Caco-2 (cell line): Measurements from ENCODE around the gene AP2M1. TPM values are rescaled to one million over a fixed set of nuclear protein-coding genes. Genes with fewer than 3 reads are reported as not detected.

Source experiments
- BruUV-seq: library from RNA; stranded (reverse); fragments of 400-500 nt; replicated peaks from 2 replicates; lab custom pipeline; 2021; lab: Mats Ljungman, UMichigan
- CTCF ChIA-PET: fragments of 300-600 bp; sonication (Branson Sonifier 250); formaldehyde crosslinking; loops from one replicate; lab custom pipeline; 2022; ENCODE audit warnings: antibody characterized with exemption; lab: Charles Lee
- POLR2A ChIA-PET: fragments of 300-600 bp; sonication (Branson Sonifier 250); formaldehyde crosslinking; loops from one replicate; lab custom pipeline; 2022; ENCODE audit warnings: antibody characterized with exemption; lab: Charles Lee
- DNase-seq, 2 experiments: peaks; one replicate each; pipeline versions ENCODE4 v3.0.0 to v3.0.0-alpha.2; 2020 to 2022
- H3K27me3 ChIP-seq: replicated peaks from 2 replicates; pipeline ENCODE4 v1.6.0; 2011; ENCODE audit warnings: low read length; ENCODE audit not compliant: control insufficient read depth, insufficient read depth
- H3K36me3 ChIP-seq: 2 replicates; pipeline ENCODE4 v1.5.1; 2011; ENCODE audit warnings: low read length; ENCODE audit not compliant: control insufficient read depth, insufficient read depth
- H3K4me1 ChIP-seq: fragments of 250-450 bp; sonication (Bioruptor Pico); 2 replicates; pipeline ENCODE4 v1.5.1; 2020; ENCODE audit warnings: mild to moderate bottlenecking
- H3K4me3 ChIP-seq: 2 replicates; pipeline ENCODE4 v1.5.1; 2011; ENCODE audit warnings: low read depth, mild to moderate bottlenecking, control low read depth, low read length
- H3K9me3 ChIP-seq: fragments of 250-450 bp; sonication (Bioruptor Pico); 2 replicates; pipeline ENCODE4 v1.5.1; 2020; ENCODE audit warnings: mild to moderate bottlenecking, moderate library complexity
- H3K27ac Mint-ChIP-seq: one replicate; pipeline ENCODE4 v1.8.0; 2022; ENCODE audit warnings: mixed read lengths; ENCODE audit not compliant: unreplicated experiment
- H3K27me3 Mint-ChIP-seq: one replicate; pipeline ENCODE4 v1.8.0; 2022; ENCODE audit warnings: mixed read lengths; ENCODE audit not compliant: insufficient read depth, unreplicated experiment
- H3K36me3 Mint-ChIP-seq: one replicate; pipeline ENCODE4 v1.8.0; 2022; ENCODE audit warnings: mild to moderate bottlenecking, mixed read lengths; ENCODE audit not compliant: insufficient read depth, unreplicated experiment
- H3K4me1 Mint-ChIP-seq: one replicate; pipeline ENCODE4 v1.8.0; 2022; ENCODE audit warnings: low read depth, mixed read lengths; ENCODE audit not compliant: unreplicated experiment
- H3K4me3 Mint-ChIP-seq: one replicate; pipeline ENCODE4 v1.8.0; 2022; ENCODE audit warnings: mild to moderate bottlenecking, moderate library complexity, mixed read lengths; ENCODE audit not compliant: unreplicated experiment
- H3K9me3 Mint-ChIP-seq: one replicate; pipeline ENCODE4 v1.8.0; 2022; ENCODE audit warnings: mixed read lengths; ENCODE audit not compliant: unreplicated experiment
- CTCF ChIP-seq, 2 experiments: fragments of 200-600 bp in 1 of 2; IDR thresholded peaks; 1 replicate in 1 of 2; 2 replicates in 1 of 2; pipeline versions ENCODE4 v1.5.1 to v1.8.0; 2011 to 2022; ENCODE audit warnings: antibody characterized with exemption in 1 of 2, control low read depth in 1 of 2, inconsistent platforms in 1 of 2, low read depth in 1 of 2, low read length in 1 of 2, mild to moderate bottlenecking in 1 of 2, moderate library complexity in 1 of 2; ENCODE audit not compliant: insufficient read depth in 1 of 2, severe bottlenecking in 1 of 2, unreplicated experiment in 1 of 2
- intact Hi-C: fragments of 100-400 bp; cut with micrococcal nuclease; formaldehyde crosslinking; loops from one replicate; pipeline ENCODE4 v1.10.0; 2022; ENCODE audit not compliant: unreplicated experiment
- total RNA-seq: library from RNA; stranded (reverse); gene quantifications from 2 replicates; pipeline ENCODE4 v1.2.3, GENCODE V29; 2022

AP2M1 gene
- total RNA-seq, 1 experiment from 2014 or later, result 214 TPM

GRCh38 chr3:184233127-184233843, 58.6 kb downstream of the AP2M1 start:
- Histone ChIP-seq H3K4me3 (no peak overlapping the region), H3K36me3 (no peaks in the 10 kb centered on the region), H3K27me3 (peaks cover 3% of the 10 kb centered on the region), H3K9me3 (no peaks in the 10 kb centered on the region), H3K4me1 (peaks cover 9% of the 10 kb centered on the region)
- no peak for TF ChIP-seq CTCF (IDR thresholded peaks at IDR 0.05; ENCODE audit: insufficient read depth in 1 of 2, low read depth in 1 of 2, low read length in 1 of 2, severe bottlenecking in 1 of 2, unreplicated experiment in 1 of 2)
- H3K27me3 Mint-ChIP-seq, result peaks cover 15% of the 10 kb centered on the region
- H3K4me3 Mint-ChIP-seq, result no peak overlapping the region
- H3K9me3 Mint-ChIP-seq, result no peaks in the 10 kb centered on the region
- H3K36me3 Mint-ChIP-seq, result peaks cover 4% of the 10 kb centered on the region
- POLR2A ChIA-PET, result no interaction called here
- DNase-seq, result no peak
- H3K27ac Mint-ChIP-seq, result no peak overlapping the region
- CTCF ChIA-PET, result no interaction called here
- intact Hi-C loops, result no loop called here
- H3K4me1 Mint-ChIP-seq, result peaks cover 7% of the 10 kb centered on the region
- BruUV-seq, result no TSS peak

Other genes with a start within 250 kb of the AP2M1 start
- 21.3 and 22.4 TPM in 2 replicates for gene ABCC5, start 157.0 kb upstream of the AP2M1 start, total RNA-seq
- gene HTR3D, start 143.1 kb upstream of the AP2M1 start, total RNA-seq, result not detected in 2 replicates
- gene HTR3C, start 121.8 kb upstream of the AP2M1 start, total RNA-seq, result not detected in 2 replicates
- not detected in 2 replicates for gene HTR3E, start 77.8 kb upstream of the AP2M1 start, total RNA-seq
- gene EIF2B5, start 39.5 kb upstream of the AP2M1 start, total RNA-seq, result 43.8 and 52.9 TPM in 2 replicates
- 83.9 and 86.7 TPM in 2 replicates for gene DVL3, start 19.5 kb upstream of the AP2M1 start, total RNA-seq
- gene ABCF3, start 11.3 kb downstream of the AP2M1 start, total RNA-seq, result 68.8 and 69.8 TPM in 2 replicates
- 0.79 and 1.6 TPM in 2 replicates for gene VWA5B2, start 54.7 kb downstream of the AP2M1 start, total RNA-seq
- 73.4 and 74.9 TPM in 2 replicates for gene ALG3, start 74.1 kb downstream of the AP2M1 start, total RNA-seq
- gene EEF1AKMT4, start 74.8 kb downstream of the AP2M1 start, total RNA-seq, result 12.1 and 13.1 TPM in 2 replicates
- 0.46 and 0.66 TPM in 2 replicates for gene CAMK2N2, start 86.7 kb downstream of the AP2M1 start, total RNA-seq
- not detected in 2 replicates for gene ECE2, start 101.2 kb downstream of the AP2M1 start, total RNA-seq
- 285 and 294 TPM in 2 replicates for gene PSMD2, start 124.4 kb downstream of the AP2M1 start, total RNA-seq
- 410 and 423 TPM in 2 replicates for gene EIF4G1, start 139.8 kb downstream of the AP2M1 start, total RNA-seq
- gene FAM131A, start 162.7 kb downstream of the AP2M1 start, total RNA-seq, result 6.1 and 6.7 TPM in 2 replicates
- gene CLCN2, start 186.8 kb downstream of the AP2M1 start, total RNA-seq, result 23.0 and 28.6 TPM in 2 replicates
- gene POLR2H, start 186.9 kb downstream of the AP2M1 start, total RNA-seq, result 96.4 and 101 TPM in 2 replicates
- gene THPO, start 203.4 kb downstream of the AP2M1 start, total RNA-seq, result 1.4 and 1.6 TPM in 2 replicates
- gene CHRD, start 205.2 kb downstream of the AP2M1 start, total RNA-seq, result 5.5 and 6.4 TPM in 2 replicates